ENCODE results near the gene ALOX15B. TPM values are rescaled to one million over a fixed set of nuclear protein-coding genes. Genes with fewer than 3 reads are reported as not detected.
A peak's percentile ranks its signal among the peaks of the same experiment; 100 is the strongest.

ALOX15B gene
- not detected for total RNA-seq

DNA sequence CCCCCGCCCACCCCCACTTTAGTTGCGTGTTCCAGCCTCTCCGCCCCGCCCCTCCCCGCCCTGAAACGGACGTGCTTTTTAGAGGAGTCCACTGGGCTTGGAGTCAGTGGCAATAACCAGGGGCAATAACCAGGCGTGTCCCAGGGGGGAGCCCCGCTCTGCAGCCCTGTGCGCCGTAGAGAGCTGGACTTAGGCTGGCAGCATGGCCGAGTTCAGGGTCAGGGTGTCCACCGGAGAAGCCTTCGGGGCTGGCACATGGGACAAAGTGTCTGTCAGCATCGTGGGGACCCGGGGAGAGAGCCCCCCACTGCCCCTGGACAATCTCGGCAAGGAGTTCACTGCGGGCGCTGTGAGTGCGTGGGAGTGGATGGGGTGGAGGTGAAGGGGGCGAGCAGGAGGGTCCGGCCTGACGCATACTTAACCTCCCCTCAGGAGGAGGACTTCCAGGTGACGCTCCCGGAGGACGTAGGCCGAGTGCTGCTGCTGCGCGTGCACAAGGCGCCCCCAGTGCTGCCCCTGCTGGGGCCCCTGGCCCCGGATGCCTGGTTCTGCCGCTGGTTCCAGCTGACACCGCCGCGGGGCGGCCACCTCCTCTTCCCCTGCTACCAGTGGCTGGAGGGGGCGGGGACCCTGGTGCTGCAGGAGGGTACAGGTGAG is at the start of gene ALOX15B:
Gene ALOX15B, plus strand, starts transcription at position 106 of the 657 bp plus-strand sequence. Its CDS starts 97 bp downstream, at position 203.
- no peak for DNase-seq

DNA sequence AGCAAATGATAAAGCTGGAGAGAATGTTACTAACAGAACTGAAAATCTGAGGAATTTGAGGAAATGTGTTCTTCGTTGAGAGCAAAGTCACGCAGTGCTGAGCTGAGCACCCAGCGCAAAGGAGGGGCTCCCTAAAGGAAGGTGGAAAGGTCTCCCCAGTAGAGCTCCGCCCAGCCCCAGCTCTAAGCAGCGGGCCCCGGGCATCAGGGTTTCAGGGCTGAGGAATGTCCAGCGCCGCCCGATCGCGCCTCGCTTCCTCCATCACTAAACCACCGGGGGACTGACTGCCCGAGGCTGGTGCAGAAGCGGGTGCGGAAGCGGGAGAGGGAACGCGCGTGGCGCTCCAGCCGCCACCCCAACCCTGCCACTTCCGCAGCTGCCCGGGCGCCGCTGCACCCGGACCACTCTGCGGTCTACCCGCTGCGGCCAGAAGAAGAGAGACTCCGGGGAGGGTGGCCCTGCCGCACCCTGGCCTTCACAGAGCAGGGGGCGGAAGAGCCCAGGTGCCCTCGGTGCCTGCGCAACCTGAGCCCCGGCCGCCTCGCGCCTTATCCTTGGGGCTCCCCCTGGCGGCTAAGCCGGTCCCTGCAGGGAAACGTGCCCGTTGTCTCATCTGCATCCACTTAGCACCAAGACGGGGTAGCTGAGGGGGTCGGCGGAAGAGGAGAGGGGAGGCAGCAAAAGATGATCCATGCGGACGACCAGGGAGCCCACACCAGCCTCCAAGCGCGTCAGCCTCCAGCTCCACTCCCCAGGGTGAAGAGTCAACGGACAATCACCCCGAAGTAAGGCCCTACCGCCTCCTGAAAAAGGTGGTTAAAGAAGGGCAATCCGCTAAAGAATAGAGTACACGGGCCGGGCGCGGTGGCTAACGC is 48.8 kb upstream of the ALOX15B start:
- peak; percentile 92 for DNase-seq

- DNase-seq = no peak
Measured at GRCh38 chr17:7992516-7992915, 46.3 kb upstream of the ALOX15B start.

DNA sequence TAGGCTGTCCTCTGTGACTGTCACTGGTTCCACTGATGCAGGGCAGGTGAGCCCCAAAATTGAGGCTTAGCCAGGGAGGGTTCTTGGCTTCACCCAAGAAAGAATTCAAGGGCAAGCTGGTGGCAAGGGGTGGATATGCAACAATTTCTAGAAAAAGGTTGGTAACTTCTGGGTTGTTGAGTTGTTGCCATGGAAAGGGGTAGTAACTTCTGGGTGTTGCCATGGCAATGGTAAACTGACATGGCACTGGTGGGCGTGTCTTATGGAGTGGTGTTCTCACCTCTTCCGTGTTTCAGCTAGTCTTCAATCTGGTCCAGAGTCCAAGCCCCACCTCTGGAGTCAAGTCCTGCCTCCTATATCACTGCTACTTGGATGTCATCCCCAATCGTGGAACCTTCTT is 45.9 kb upstream of the ALOX15B start:
- no peak for DNase-seq

GRCh38 chr17:7993972-7994589 is 44.8 kb upstream of the ALOX15B start:
- DNase-seq = no peak

GRCh38 chr17:7995724-7996123 is 43.1 kb upstream of the ALOX15B start:
- DNase-seq = no peak

GRCh38 chr17:7997186-7997585 is 41.7 kb upstream of the ALOX15B start:
- DNase-seq = no peak

DNA sequence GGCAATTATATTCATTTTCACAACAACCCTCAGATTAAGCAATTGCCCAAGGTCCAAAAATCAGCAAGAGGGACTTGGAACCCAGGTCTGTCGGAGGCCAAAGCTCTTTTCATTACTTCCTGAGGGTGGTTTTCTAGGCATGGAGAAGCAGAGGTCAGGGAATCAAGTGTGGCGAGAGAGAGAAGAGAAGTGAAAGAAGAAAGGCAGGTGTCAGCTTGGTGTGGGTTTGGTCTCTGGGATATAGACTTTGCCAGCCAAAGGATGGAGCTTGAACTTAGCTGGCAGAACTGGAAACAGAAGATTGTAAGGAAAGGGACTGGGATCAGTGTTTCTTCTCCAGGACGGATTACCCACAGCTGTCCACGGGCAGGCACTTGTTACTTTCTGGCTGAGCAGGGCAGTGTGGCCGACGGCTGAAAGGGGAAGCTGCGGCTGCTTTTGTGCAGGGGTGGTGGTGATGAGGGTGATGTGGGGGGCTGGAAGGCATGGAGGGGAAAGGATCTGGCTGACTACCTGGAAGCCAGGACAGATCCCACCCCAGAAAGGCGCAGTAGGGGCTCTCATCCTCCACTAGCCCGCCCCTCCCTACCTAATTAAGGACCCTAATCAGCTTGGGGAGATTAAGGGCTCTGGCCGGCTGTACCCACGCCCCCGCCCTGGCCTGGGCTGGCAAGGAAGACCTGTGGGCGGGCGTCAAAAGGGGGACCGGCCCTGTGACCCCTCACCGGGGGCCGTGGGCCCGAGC is 36.7 kb upstream of the ALOX15B start, which contains the start of gene GUCY2D:
Gene GUCY2D, plus strand, starts transcription at position 640 of the 745 bp plus-strand sequence. CDS start 433 bp downstream, outside the sequence.
- DNase-seq = no peak

GRCh38 chr17:8002721-8003593 is 35.9 kb upstream of the ALOX15B start:
- no peak for DNase-seq

DNA sequence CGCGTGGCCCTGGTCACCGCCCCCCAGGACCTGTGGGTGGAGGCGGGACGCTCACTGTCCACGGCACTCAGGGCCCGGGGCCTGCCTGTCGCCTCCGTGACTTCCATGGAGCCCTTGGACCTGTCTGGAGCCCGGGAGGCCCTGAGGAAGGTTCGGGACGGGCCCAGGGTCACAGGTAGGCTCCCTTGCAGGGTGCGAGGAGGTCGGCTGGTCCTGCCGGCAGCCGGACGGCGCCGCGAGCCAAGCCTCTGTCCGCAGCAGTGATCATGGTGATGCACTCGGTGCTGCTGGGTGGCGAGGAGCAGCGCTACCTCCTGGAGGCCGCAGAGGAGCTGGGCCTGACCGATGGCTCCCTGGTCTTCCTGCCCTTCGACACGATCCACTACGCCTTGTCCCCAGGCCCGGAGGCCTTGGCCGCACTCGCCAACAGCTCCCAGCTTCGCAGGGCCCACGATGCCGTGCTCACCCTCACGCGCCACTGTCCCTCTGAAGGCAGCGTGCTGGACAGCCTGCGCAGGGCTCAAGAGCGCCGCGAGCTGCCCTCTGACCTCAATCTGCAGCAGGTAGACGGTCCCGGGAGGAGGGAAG is 35.2 kb upstream of the ALOX15B start:
- no peak for DNase-seq

- DNase-seq = no peak
Measured at GRCh38 chr17:8004899-8005298, 34.0 kb upstream of the ALOX15B start.

- DNase-seq = no peak
Measured at GRCh38 chr17:8005357-8005756, 33.5 kb upstream of the ALOX15B start.

DNA sequence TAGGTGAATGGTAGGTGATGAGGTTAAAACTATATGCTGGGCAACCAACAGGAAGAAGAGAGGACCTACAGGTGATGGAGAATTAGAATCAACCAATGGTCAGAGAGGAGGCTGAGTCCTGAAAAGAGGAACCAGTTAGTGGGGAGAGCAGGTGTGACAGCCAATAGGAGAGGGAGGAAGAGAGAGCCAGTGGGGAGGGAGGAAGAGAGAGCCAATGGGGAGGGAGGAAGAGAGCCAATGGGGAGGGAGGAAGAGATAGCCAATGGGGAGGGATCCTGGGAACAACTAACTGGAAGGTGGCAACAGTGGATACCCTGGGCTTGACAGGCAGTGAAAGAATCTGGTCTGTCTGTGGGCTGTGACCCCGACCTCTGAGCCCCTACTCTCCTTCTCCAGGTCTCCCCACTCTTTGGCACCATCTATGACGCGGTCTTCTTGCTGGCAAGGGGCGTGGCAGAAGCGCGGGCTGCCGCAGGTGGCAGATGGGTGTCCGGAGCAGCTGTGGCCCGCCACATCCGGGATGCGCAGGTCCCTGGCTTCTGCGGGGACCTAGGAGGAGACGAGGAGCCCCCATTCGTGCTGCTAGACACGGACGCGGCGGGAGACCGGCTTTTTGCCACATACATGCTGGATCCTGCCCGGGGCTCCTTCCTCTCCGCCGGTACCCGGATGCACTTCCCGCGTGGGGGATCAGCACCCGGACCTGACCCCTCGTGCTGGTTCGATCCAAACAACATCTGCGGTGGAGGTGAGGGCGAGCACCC is 32.7 kb upstream of the ALOX15B start:
- no peak for DNase-seq

DNA sequence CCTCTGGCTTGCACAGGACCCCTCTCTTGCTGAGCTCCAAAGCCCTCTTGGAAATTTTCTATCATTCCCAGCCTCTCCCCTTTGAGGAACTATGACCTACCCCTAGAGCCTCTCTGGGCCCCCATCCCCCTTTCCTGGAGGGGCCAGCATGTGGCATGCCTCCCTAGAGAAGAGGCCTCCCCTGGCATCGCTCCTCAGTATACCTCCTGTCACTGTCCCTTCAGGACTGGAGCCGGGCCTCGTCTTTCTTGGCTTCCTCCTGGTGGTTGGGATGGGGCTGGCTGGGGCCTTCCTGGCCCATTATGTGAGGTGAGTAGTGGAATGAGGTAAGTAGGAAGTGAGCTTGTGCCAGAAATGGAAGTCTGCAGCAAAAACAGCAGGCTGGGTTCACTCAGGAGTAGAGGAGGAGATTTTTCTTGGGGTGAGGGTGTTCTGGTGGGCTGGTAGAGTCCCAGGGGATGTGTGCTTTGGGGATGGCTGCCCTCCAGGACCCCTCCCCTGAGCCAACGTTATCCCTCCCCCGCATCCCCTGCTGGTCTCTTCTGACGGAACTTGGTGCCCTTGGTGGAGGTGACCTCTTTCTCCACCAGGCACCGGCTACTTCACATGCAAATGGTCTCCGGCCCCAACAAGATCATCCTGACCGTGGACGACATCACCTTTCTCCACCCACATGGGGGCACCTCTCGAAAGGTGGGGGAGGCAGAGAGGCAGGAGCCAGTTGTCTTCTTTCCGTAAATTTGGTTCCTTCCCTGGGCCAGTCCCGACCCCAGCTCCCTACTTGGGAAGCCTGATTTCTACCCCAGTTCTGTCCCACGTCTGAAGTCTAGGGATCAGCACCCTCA is 31.8 kb upstream of the ALOX15B start:
- no peak for DNase-seq

- DNase-seq = no peak
Measured at GRCh38 chr17:8007836-8008235, 31.0 kb upstream of the ALOX15B start.

DNA sequence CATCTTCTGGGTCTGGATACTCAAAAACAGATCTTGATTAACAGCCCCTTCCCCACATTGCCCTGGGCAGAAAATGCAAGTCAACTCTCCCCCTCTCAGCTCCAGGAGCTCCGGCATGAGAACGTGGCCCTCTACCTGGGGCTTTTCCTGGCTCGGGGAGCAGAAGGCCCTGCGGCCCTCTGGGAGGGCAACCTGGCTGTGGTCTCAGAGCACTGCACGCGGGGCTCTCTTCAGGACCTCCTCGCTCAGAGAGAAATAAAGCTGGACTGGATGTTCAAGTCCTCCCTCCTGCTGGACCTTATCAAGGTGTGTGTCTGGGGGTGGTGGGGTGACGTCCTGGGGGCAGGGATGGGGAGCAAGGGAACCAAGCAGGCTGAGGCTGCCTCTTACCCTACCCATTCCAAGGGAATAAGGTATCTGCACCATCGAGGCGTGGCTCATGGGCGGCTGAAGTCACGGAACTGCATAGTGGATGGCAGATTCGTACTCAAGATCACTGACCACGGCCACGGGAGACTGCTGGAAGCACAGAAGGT is 26.7 kb upstream of the ALOX15B start:
- DNase-seq = no peak

DNA sequence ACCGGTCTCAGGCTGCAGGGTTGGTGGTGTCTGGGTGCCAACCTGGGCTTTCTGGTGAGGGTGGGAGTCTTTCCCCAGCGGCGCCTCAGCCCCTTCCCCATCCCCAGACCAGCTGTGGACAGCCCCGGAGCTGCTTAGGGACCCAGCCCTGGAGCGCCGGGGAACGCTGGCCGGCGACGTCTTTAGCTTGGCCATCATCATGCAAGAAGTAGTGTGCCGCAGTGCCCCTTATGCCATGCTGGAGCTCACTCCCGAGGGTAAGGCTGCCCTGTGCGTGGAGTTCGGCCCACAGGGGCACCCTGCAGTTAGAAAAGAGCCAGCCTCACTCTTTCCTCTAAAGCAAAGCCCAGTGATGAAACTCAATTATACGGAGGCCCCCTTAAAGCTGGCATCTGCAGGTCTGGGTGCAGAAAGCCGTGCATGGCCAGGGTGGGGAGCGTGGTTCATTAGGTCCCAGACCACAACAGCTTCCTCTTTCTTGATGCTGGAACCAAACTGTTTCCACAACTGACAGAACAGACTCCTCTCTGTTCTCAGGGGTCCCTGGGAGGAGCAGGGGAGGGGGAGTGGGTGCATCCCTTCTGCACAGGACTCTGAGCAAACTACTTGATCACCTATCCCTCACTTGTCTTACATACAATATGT is 25.7 kb upstream of the ALOX15B start:
- no peak for DNase-seq

DNA sequence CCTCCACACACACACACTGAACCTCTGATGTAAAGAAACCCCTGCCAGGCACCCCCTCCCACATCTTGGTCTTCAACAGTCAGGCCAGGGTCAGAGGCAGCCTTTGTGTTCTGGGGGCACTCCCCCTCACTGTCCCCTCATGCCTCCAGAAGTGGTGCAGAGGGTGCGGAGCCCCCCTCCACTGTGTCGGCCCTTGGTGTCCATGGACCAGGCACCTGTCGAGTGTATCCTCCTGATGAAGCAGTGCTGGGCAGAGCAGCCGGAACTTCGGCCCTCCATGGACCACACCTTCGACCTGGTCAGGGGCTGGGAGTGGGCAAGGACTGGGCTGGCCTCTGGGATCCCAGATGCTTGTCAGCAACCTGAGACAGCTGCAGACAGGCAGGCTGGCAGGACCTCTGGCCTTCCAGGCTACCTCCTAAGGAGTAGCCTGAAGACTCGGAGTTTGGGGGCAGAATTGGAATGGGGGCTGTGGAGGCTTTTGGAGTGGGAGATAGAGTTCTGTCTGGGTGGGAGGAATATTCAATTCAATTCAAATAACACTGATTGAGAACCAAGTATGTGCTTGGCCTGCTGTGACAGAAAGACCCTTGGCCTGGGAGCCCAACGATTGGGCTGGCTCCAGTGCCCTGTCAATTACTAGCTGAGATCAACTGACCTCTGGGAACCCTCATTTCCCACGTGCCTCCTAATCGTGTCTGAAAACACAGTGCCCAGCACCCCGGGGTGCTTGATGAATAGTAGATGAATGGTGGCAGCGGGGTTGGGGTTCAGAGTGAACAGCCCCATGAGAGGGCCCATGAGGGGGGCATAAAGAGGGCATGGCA is 24.9 kb upstream of the ALOX15B start:
- DNase-seq = no peak

Measured in effector CD4-positive, alpha-beta T cell (primary cell).